EH (cell line): ENCODE data around the gene HBA2.
"Not testable (repeated sequence)": the region's sequence is repeated elsewhere in the genome, so short reads cannot be mapped to it uniquely, and the experiment has no call there.

Experiments used
- DNase-seq: peaks from one replicate; pipeline ENCODE4 v3.0.0-alpha.2; 2015; ENCODE audit warnings: low read depth

The HBA2 gene

GRCh38 chr16:172374-172941, at the start of gene HBA2:
TSS of gene HBA2 (plus strand) at chr16:172876. CDS start at chr16:172913, 37 bp downstream.
- not testable (repeated sequence) for DNase-seq

- not testable (repeated sequence) for DNase-seq
Measured at GRCh38 chr16:123558-124350, 48.9 kb upstream of the HBA2 start.

- DNase-seq, result no peak
Measured at GRCh38 chr16:125011-125410, 47.7 kb upstream of the HBA2 start.

- no peak for DNase-seq
Measured at GRCh38 chr16:129075-129474, 43.6 kb upstream of the HBA2 start.

GRCh38 chr16:130533-131173, 42.0 kb upstream of the HBA2 start:
- DNase-seq, result no peak

- no peak for DNase-seq
Measured at GRCh38 chr16:132120-132519, 40.6 kb upstream of the HBA2 start.

GRCh38 chr16:133716-134115, 39.0 kb upstream of the HBA2 start:
- no peak for DNase-seq

GRCh38 chr16:138049-138417, 34.6 kb upstream of the HBA2 start:
- DNase-seq, result peak; percentile 20

GRCh38 chr16:140175-140857, 32.4 kb upstream of the HBA2 start:
- no peak for DNase-seq

- no peak for DNase-seq
Measured at GRCh38 chr16:142405-142967, 30.2 kb upstream of the HBA2 start.

- no peak for DNase-seq
Measured at GRCh38 chr16:143047-143446, 29.6 kb upstream of the HBA2 start.

- DNase-seq, result peak; percentile 60
Measured at GRCh38 chr16:143456-143855, 29.2 kb upstream of the HBA2 start.

GRCh38 chr16:144797-145252, 27.9 kb upstream of the HBA2 start:
- no peak for DNase-seq

- no peak for DNase-seq
Measured at GRCh38 chr16:146646-147045, 26.0 kb upstream of the HBA2 start.

GRCh38 chr16:149024-149660, 23.5 kb upstream of the HBA2 start:
- DNase-seq, result peak; percentile 89

GRCh38 chr16:152141-153128, 20.2 kb upstream of the HBA2 start, which contains the start of gene HBZ:
TSS of gene HBZ (plus strand) at chr16:152644. CDS start at chr16:152910, 266 bp downstream.
- DNase-seq, result no peak

GRCh38 chr16:153129-153521, 19.6 kb upstream of the HBA2 start:
- not testable (repeated sequence) for DNase-seq

GRCh38 chr16:153550-154216, 19.0 kb upstream of the HBA2 start:
- DNase-seq, result not testable (repeated sequence)

- peak; percentile 25 for DNase-seq
Measured at GRCh38 chr16:154217-155030, 18.3 kb upstream of the HBA2 start.
